SK-N-MC (cell line): ENCODE data around the gene COL18A1.

Experiments
- EZH2 ChIP-seq: fragments of 200-600 bp; sonication (generic); IDR thresholded peaks from one replicate; pipeline ENCODE4 v1.6.1; 2017; ENCODE audit warnings: antibody characterized with exemption
- FOXP2 ChIP-seq: optimal IDR thresholded peaks from 2 replicates; pipeline ENCODE3; 2011; ENCODE audit warnings: mild to moderate bottlenecking, moderate library complexity; ENCODE audit not compliant: insufficient read depth; ENCODE audit errors: extremely low read length, control extremely low read depth

GRCh38 chr21:45549626-45550463, 144.9 kb downstream of the COL18A1 start:
- TF ChIP-seq EZH2, result no peak
- no peak for TF ChIP-seq FOXP2
